Activated CD8-positive, alpha-beta memory T cell treated with anti-CD3 and anti-CD28 coated beads, Interleukin-2, amount 10 ng/mL, durations not matched to agents 7 days and 5 days (primary cell): ENCODE measurements around the gene NBEAL1. TPM values are rescaled to one million over a fixed set of nuclear protein-coding genes. Genes with fewer than 3 reads are reported as not detected.
"Not testable (repeated sequence)": the region's sequence is repeated elsewhere in the genome, so short reads cannot be mapped to it uniquely, and the experiment has no call there.

Experiments used
- ATAC-seq: fragments of 150-1000 bp; cut with Tn5 transposase; one replicate; pipeline ENCODE4 v1.10.0; 2021; ENCODE audit warnings: moderate library complexity
- CTCF ChIA-PET: fragments of 350-600 bp; sonication (Branson Sonifier 250); formaldehyde crosslinking; loops from one replicate; lab custom pipeline; 2021; ENCODE audit warnings: antibody characterized with exemption; lab: Charles Lee
- DNase-seq: peaks from one replicate; pipeline ENCODE4 v3.0.0-alpha.2; 2020
- H3K27ac Mint-ChIP-seq: one replicate; pipeline ENCODE4 v1.8.0; 2021; ENCODE audit warnings: mild to moderate bottlenecking, mixed read lengths
- H3K27me3 Mint-ChIP-seq: one replicate; pipeline ENCODE4 v1.8.0; 2021; ENCODE audit warnings: mixed read lengths
- H3K36me3 Mint-ChIP-seq: one replicate; pipeline ENCODE4 v1.8.0; 2021; ENCODE audit warnings: mild to moderate bottlenecking, mixed read lengths
- H3K4me1 Mint-ChIP-seq: one replicate; pipeline ENCODE4 v1.8.0; 2021; ENCODE audit warnings: mixed read lengths
- H3K4me3 Mint-ChIP-seq: one replicate; pipeline ENCODE4 v1.8.0; 2021; ENCODE audit warnings: mild to moderate bottlenecking, moderate library complexity, mixed read lengths
- H3K9me3 Mint-ChIP-seq: one replicate; pipeline ENCODE4 v1.8.0; 2022; ENCODE audit warnings: low read depth, mixed read lengths
- total RNA-seq, 2 experiments: library from RNA; stranded (reverse); gene quantifications; one replicate each; pipeline ENCODE4 v1.2.3, GENCODE V29; 2021

Gene NBEAL1
- total RNA-seq, 2 experiments from 2014 or later, result 9.9 to 16.6 TPM

DNA sequence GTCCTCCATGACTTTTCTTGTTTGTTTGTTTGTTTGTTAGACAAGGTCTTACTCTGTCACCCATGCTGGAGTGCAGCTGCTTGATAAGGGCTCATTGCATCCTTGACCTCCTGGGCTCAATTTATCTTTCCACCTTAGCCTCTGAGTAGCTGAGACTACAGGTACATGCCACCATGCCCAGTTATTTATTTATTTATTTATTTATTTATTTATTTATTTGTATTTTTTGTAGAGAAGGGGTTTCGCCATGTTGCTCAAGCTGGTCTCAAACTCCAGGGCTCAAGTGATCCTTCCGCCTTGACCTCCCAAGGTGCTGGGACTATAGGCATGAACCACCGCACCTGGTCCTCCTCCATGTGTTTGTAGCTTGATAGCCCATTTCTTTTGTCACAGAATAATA lies 37.9 kb downstream of the NBEAL1 start:
- peaks cover 4% of the 10 kb centered on the region for H3K36me3 Mint-ChIP-seq
- H3K4me3 Mint-ChIP-seq, result no peak overlapping the region
- no peak overlapping the region for H3K27ac Mint-ChIP-seq
- ATAC-seq (no peak), DNase-seq (no peak)
- no peaks in the 10 kb centered on the region for H3K27me3 Mint-ChIP-seq
- no peaks in the 10 kb centered on the region for H3K4me1 Mint-ChIP-seq
- no peaks in the 10 kb centered on the region for H3K9me3 Mint-ChIP-seq
- CTCF ChIA-PET, result no interaction called here

DNA sequence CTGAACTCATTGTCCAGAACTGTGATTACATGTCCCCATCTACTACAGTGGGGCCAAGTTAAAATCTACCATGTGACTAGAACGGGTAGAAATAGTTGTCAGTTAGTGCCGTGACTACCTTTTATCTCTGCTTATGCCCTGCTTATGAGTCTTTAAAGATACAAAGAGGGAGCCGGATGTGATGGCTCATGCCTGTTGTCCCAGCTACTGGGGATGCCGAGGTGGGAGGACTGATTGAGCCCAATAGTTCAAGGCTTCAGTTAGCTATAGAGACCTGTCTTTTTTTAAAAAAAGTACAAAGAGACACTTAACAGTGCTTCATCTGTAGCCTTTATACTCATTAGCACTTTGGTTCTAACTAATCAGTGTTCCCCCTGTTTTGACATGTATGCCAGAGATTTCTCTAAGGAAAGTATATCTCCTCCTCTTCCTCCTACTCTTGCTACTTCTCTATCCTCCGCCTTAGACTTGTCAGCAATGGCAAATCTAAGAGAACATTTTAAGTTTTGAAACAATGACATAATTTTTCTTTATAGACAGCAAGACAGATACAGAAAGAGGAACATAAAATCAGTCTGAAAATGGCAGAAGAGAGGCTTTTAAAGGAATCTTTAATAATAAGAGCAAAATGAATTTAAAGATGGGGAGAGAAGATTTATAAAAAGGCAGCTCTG lies 45.0 kb downstream of the NBEAL1 start:
- peaks cover 8% of the 10 kb centered on the region for H3K36me3 Mint-ChIP-seq
- no peaks in the 10 kb centered on the region for H3K27me3 Mint-ChIP-seq
- no peak for DNase-seq
- H3K4me1 Mint-ChIP-seq, result no peaks in the 10 kb centered on the region
- no peaks in the 10 kb centered on the region for H3K9me3 Mint-ChIP-seq
- no peak overlapping the region for H3K27ac Mint-ChIP-seq
- CTCF ChIA-PET, result no interaction called here
- no peak for ATAC-seq
- no peak overlapping the region for H3K4me3 Mint-ChIP-seq

DNA sequence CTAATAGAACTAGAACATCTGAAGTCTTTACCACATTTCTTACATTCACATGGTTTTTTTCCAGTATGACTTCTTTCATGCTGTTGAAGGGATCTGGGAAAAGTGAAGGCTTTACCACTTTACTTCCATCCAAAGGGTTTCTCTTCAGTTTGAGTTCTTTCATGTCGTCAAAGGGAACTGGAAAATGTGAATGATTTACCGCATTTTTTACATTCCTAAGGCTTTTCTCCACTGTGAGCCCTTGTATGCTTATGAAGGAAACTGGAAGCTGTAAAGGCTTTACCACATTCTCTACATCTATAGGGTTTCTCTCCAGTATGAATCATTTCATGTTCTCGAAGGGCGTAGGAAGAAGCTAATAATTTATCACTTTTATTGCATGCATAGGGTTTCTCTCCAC lies 46.7 kb downstream of the NBEAL1 start:
- Mint-ChIP-seq H3K4me1 (no peaks in the 10 kb centered on the region), H3K9me3 (no peaks in the 10 kb centered on the region), H3K27me3 (no peaks in the 10 kb centered on the region), H3K27ac (no peak overlapping the region), H3K36me3 (peaks cover 10% of the 10 kb centered on the region), H3K4me3 (no peak overlapping the region)
- CTCF ChIA-PET, result no interaction called here
- ATAC-seq (no peak), DNase-seq (no peak)

DNA sequence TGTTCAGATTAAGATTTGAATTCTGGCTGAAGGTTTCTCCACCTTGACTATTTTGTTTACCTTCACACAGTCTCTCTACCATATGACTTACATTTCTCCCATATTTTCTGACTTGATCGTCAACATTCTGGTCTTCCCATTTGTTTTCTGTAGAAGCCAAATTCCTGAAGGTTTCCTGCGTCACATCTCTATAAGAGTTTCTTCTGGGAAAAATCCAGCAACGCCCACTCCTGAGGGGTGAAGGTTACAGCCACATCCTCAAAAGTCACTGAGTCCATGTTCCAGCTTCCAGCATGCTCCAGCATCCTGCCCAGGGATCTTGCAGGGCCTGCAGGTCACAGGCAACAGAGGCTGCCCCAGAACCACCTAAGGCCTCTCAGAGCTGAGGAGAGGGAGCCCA lies 47.5 kb downstream of the NBEAL1 start:
- CTCF ChIA-PET, result no interaction called here
- no peaks in the 10 kb centered on the region for H3K27me3 Mint-ChIP-seq
- H3K36me3 Mint-ChIP-seq, result peaks cover 10% of the 10 kb centered on the region
- H3K27ac Mint-ChIP-seq, result no peak overlapping the region
- ATAC-seq (no peak), DNase-seq (no peak)
- no peaks in the 10 kb centered on the region for H3K9me3 Mint-ChIP-seq
- no peak overlapping the region for H3K4me3 Mint-ChIP-seq
- no peaks in the 10 kb centered on the region for H3K4me1 Mint-ChIP-seq

DNA sequence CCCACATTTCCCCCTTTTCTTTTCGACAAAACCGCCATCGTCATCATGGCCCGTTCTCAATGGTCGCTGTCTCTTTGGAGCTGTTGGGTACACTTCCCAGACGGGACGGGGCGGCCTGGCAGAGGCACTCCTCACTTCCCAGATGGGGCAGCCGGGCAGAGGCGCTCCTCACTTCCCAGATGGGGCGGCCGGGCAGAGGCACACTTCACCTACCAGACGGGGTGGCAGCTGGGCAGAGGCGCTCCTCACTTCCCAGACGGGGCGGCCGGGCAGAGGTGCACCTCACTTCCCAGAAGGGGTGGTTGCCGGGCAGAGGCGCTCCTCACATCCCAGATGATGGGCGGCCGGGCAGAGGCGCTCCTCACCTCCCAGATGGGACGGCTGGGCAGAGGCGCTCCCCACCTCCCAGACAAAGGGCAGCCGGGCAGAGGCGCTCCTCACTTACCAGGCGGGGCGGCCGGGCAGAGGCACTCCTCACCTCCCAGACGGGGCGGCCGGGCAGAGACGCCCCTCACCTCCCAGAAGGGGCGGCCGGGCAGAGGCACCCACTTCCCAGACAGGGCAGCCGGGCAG lies 51.9 kb downstream of the NBEAL1 start:
- H3K4me3 Mint-ChIP-seq, DNase-seq, H3K27ac Mint-ChIP-seq, H3K4me1 Mint-ChIP-seq, H3K36me3 Mint-ChIP-seq, ATAC-seq, H3K27me3 Mint-ChIP-seq, CTCF ChIA-PET, H3K9me3 Mint-ChIP-seq: not testable (repeated sequence)

DNA sequence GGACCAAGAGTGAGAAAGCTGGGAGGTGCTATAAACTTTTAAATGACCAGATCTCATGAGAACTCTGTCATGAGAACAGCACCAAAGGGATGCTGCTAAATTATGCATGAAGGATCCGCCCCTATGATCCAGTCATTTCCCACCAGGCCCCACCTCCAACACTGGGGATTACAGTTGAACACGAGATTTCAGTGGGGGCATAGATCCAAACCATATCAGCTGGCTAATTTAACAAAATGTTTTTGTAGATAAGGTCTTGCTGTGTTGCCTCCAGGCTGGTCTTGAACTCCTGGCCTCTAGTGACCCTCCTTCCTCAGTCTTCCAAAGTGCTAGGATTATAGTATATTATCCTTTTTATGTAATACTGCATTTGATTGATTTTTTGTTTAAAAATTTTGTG lies 56.0 kb downstream of the NBEAL1 start:
- no peaks in the 10 kb centered on the region for H3K9me3 Mint-ChIP-seq
- H3K27ac Mint-ChIP-seq, result no peak overlapping the region
- DNase-seq, result no peak
- CTCF ChIA-PET, result interaction anchor here (0.6 kb wide), 1 partner anchor 13 kb away, joined by 3 read pairs; no protein-coding TSS in a partner anchor
- H3K4me1 Mint-ChIP-seq, result no peaks in the 10 kb centered on the region
- no peak overlapping the region for H3K4me3 Mint-ChIP-seq
- no peak for ATAC-seq
- H3K27me3 Mint-ChIP-seq, result no peaks in the 10 kb centered on the region
- H3K36me3 Mint-ChIP-seq, result peaks cover 13% of the 10 kb centered on the region

DNA sequence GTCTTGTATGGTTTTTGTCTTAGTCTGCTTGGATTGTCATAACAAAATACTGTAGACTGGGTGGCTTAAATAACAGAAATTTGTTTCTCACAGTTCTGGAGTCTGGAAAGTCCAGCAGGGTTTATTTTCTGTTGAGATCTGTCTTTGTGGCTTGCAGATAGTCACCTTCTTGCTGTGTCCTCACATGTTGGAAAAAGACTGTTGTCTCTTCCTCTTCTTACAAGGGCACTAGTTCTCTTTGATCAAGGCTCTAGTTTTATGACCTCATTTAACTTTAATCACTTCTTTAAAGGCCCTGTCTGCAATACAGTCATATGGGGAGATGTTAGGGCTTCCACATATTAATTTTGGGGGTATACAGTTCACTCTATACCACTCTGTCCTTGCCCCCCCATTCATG lies 56.5 kb downstream of the NBEAL1 start:
- CTCF ChIA-PET, result no interaction called here
- Mint-ChIP-seq H3K27ac (no peak overlapping the region), H3K36me3 (peaks cover 12% of the 10 kb centered on the region), H3K4me3 (no peak overlapping the region), H3K4me1 (no peaks in the 10 kb centered on the region), H3K9me3 (no peaks in the 10 kb centered on the region), H3K27me3 (no peaks in the 10 kb centered on the region)
- DNase-seq, result no peak
- ATAC-seq, result no peak

DNA sequence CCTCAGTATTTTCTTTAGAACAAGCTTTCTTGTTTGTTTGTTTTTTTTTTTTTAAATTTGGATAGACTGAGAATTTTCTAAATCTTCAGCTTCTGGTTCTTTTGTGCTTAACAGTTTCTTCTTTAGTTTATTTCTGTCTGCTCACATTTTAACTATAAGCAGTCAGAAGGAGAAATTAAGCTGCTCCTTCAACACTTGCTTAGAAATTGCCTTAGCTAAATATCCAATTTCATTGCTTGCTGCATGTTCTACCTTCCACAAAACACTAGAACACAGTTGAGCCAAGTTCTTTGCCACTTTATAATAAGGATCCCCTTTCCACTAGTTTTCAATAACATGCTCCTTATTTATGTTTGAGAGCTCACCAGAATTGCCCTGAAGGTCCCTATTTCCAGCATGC lies 57.7 kb downstream of the NBEAL1 start:
- CTCF ChIA-PET, result no interaction called here
- no peak overlapping the region for H3K27ac Mint-ChIP-seq
- no peaks in the 10 kb centered on the region for H3K27me3 Mint-ChIP-seq

DNA sequence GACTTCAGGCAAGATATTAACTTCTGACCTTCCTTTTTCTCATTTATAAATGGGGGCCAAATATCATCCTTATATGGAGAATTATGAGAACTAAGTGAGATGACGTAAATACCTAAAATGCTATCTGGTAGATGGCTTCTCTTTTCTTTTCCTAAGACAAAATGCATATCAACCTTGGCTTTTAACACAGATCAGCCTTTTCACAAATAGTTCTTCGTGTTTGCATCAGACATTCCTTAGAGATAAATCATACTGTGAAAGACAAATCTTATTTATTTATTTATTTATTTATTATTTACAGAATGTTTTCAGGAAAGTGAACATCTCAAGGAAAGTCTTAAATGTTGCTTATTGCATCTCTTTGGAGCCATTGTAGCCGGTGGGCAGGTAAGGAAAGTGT lies 62.8 kb downstream of the NBEAL1 start:
- Mint-ChIP-seq H3K9me3 (no peaks in the 10 kb centered on the region), H3K27ac (no peak overlapping the region), H3K27me3 (no peaks in the 10 kb centered on the region), H3K4me1 (no peaks in the 10 kb centered on the region), H3K36me3 (peaks cover 8% of the 10 kb centered on the region), H3K4me3 (no peak overlapping the region)
- ATAC-seq, result no peak
- CTCF ChIA-PET, result no interaction called here
- no peak for DNase-seq

More for the DNA sequence above, 57.7 kb downstream of the NBEAL1 start:
- no peak for ATAC-seq
- Mint-ChIP-seq H3K4me1 (no peaks in the 10 kb centered on the region), H3K4me3 (no peak overlapping the region), H3K36me3 (peaks cover 12% of the 10 kb centered on the region), H3K9me3 (no peaks in the 10 kb centered on the region)
- DNase-seq, result no peak

DNA sequence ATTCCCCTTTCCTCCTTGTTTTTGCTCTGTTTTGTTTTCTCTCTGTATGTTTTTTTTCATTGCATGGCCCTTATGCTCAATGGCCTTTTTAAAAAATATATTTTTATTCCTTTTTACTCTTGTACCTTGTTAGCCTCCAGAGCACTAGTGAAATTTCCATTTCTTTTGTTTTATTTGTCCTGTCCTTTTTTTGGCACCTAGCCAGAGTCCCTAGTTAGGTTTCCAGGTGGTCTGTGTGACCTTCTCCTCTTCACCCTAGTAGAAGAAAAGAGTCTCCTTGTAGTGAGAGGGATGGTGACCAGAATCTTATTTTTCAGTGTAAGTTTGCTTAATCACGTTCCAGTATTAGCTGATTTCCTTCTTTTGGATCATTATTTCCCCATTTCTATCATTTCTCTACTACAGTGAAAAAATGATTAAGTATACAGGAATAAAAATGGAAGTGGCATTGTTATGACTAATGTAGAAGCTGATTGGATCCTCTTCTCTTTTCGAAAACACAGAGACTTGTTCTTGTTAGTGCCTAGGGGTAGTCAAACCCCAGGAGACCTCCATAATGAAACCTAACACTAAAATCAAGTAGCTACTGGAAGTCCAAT lies 65.9 kb downstream of the NBEAL1 start:
- H3K36me3 Mint-ChIP-seq, result peaks cover 4% of the 10 kb centered on the region
- CTCF ChIA-PET, result no interaction called here

DNA sequence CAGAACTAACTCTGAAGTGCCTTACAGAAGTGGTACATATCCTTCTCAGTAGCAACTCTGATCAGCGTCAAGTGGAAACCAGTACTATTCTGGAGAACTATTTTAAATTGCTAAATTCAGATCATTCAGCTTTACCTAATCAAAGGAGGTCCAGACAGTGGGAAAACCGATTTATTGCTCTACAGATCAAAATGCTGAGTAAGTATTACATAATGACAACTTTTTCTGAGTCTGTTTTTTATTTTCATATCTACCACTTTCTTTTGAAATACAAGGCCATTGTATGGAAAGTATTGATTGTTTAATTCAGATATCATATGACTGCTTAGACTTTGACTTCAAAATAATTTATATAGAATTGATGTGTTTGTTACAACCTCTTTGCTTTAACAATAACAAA lies 68.7 kb downstream of the NBEAL1 start:
- Mint-ChIP-seq H3K4me1 (peaks cover 3% of the 10 kb centered on the region), H3K27ac (no peak overlapping the region), H3K36me3 (peaks cover 10% of the 10 kb centered on the region), H3K27me3 (no peaks in the 10 kb centered on the region), H3K4me3 (no peak overlapping the region), H3K9me3 (no peaks in the 10 kb centered on the region)
- CTCF ChIA-PET, result interaction anchor here (0.6 kb wide), 1 partner anchor 13 kb away, joined by 3 read pairs; no protein-coding TSS in a partner anchor
- DNase-seq (no peak), ATAC-seq (no peak)

More for the DNA sequence above, 65.9 kb downstream of the NBEAL1 start:
- H3K4me1 Mint-ChIP-seq, result peaks cover 3% of the 10 kb centered on the region
- no peaks in the 10 kb centered on the region for H3K27me3 Mint-ChIP-seq
- ATAC-seq, result no peak
- H3K9me3 Mint-ChIP-seq, result no peaks in the 10 kb centered on the region
- DNase-seq, result no peak
- H3K27ac Mint-ChIP-seq, result no peak overlapping the region
- no peak overlapping the region for H3K4me3 Mint-ChIP-seq

DNA sequence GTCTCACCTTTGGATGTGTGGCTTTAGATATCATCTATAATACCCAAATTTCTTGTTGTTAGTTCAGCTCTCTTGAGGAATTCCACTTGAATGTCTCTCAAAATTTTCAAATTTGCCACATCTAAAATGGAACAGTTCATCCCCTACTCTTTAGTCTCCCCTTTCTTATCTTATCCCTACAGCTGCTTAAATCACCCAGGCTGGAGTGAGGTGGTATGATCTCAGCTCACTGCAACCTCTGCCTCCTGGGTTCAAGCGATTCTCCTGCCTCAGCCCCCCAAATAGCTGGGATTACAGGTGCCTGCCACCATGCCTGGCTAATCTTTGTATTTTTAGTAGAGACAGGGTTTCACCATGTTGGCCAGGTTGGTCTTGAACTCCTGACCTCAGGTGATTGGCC lies 71.7 kb downstream of the NBEAL1 start:
- DNase-seq, H3K36me3 Mint-ChIP-seq, H3K27ac Mint-ChIP-seq, ATAC-seq, H3K27me3 Mint-ChIP-seq, H3K4me3 Mint-ChIP-seq, H3K9me3 Mint-ChIP-seq, H3K4me1 Mint-ChIP-seq: not testable (repeated sequence)
- CTCF ChIA-PET, result interaction anchor here (0.6 kb wide), 1 partner anchor 639 kb away, joined by 3 read pairs; no protein-coding TSS in a partner anchor

DNA sequence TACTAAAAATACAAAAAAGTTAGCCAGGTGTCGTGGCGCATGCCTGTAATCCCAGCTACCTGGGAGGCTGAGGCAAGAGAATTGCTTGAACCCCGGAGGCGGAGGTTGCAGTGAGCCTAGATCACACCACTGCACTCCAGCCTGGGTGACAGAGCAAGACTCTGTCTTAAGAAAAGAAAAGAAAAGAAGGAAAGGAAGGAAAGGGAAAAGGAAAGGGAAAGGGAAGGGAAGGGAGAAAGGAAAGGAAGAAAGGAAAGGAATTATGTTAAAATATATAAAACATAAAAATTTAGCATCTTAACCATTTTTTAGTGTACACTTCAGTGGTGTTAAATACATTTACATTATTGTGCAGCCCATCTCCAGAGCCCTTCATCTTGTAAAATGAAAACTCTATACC lies 76.0 kb downstream of the NBEAL1 start:
- DNase-seq, H3K36me3 Mint-ChIP-seq, H3K9me3 Mint-ChIP-seq, H3K4me3 Mint-ChIP-seq, CTCF ChIA-PET, H3K27ac Mint-ChIP-seq, H3K4me1 Mint-ChIP-seq, H3K27me3 Mint-ChIP-seq, ATAC-seq: not testable (repeated sequence)

DNA sequence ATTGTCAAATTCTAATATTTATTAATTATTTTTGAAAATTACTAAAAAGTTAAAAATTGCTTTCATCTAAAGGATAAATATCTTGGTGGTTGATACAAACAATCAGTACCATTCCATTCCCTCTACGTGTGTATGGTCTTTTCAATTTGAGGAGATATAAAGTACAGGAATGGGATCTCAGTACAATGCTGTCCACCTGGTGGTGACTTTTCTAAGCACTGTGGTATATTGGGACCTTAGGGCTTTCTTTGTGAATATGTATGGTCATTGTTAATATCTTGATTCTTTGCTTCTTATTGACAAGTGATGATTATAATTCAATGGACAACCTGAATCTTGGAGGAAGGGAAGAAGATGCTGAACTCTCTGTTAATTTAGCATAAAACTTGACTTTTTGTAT lies 83.1 kb downstream of the NBEAL1 start:
- Mint-ChIP-seq H3K9me3 (peaks cover 5% of the 10 kb centered on the region), H3K36me3 (peaks cover 22% of the 10 kb centered on the region), H3K27me3 (no peaks in the 10 kb centered on the region), H3K4me1 (peaks cover 5% of the 10 kb centered on the region), H3K4me3 (no peak overlapping the region), H3K27ac (no peak overlapping the region)
- DNase-seq (no peak), ATAC-seq (no peak)
- CTCF ChIA-PET, result no interaction called here
